Tibial nerve (tissue), 4 donors: ENCODE results near the gene VMP1.

Experiments used
- CTCF ChIP-seq, 5 experiments: fragments of 200-600 bp in 3 of 5; fragments of 450-650 bp in 2 of 5; sonication (generic) in 3 of 5; IDR thresholded peaks; one replicate each; pipeline ENCODE4 v1.5.1; 2016 to 2019; ENCODE audit warnings: antibody characterized with exemption in 5 of 5, mild to moderate bottlenecking in 3 of 5, moderate library complexity in 2 of 5
- EP300 ChIP-seq, 2 donors: sonication (generic); formaldehyde crosslinking; IDR thresholded peaks; one replicate each; pipeline ENCODE4 v1.6.1; 2017; ENCODE audit warnings: antibody characterized with exemption in 2 of 2, mild to moderate bottlenecking in 1 of 2
- POLR2A ChIP-seq, 2 donors: fragments of 450-650 bp; IDR thresholded peaks; one replicate each; pipeline ENCODE4 v1.6.1; 2017; ENCODE audit warnings: antibody characterized with exemption in 2 of 2, mild to moderate bottlenecking in 2 of 2, moderate library complexity in 2 of 2

- TF ChIP-seq CTCF (IDR thresholded peaks at IDR 0.05) (no peak), POLR2A (IDR thresholded peaks at IDR 0.05) (no peak), EP300 (IDR thresholded peaks at IDR 0.05) (no peak)
Measured at GRCh38 chr17:59696682-59697277, 10.7 kb upstream of the VMP1 start.
